HepG2 (cell line): ENCODE data around the gene PLCB1. TPM values are rescaled to one million over a fixed set of nuclear protein-coding genes. Genes with fewer than 3 reads are reported as not detected.

ENCODE experiments used
- ETV5 ChIP-seq: IDR thresholded peaks from 2 replicates; pipeline ENCODE4 v1.6.1; 2018; ENCODE audit warnings: missing biosample characterization, missing genetic modification reagents, inconsistent platforms, borderline replicate concordance
- HNRNPH1 ChIP-seq: fragments of 200-400 bp; formaldehyde crosslinking; optimal IDR thresholded peaks from 2 replicates; pipeline ENCODE3; 2017; ENCODE audit warnings: mild to moderate bottlenecking, low read depth, low read length
- MEIS2 ChIP-seq: sonication (generic); formaldehyde crosslinking; IDR thresholded peaks from 2 replicates; pipeline ENCODE4 v1.9.0; 2021; ENCODE audit warnings: mild to moderate bottlenecking, missing genetic modification reagents
- MXI1 ChIP-seq: IDR thresholded peaks from 3 replicates; pipeline ENCODE4 v1.6.1; 2012; ENCODE audit warnings: low read depth, low read length, inconsistent platforms, borderline replicate concordance
- POLR2AphosphoS2 ChIP-seq: IDR thresholded peaks from 2 replicates; pipeline ENCODE4 v1.6.1; 2011; ENCODE audit warnings: low read depth, low read length, improper control_type of control experiment
- SALL1 ChIP-seq: sonication (generic); formaldehyde crosslinking; IDR thresholded peaks from 2 replicates; pipeline ENCODE4 v1.8.0; 2022; ENCODE audit warnings: mild to moderate bottlenecking, missing genetic modification reagents
- SIN3A ChIP-seq: IDR thresholded peaks from 2 replicates; pipeline ENCODE4 v1.6.1; 2011; ENCODE audit warnings: low read depth, mild to moderate bottlenecking, control low read depth, low read length, borderline replicate concordance
- SIX4 ChIP-seq: sonication (generic); formaldehyde crosslinking; IDR thresholded peaks from 2 replicates; pipeline ENCODE4 v1.4.0; 2020; ENCODE audit warnings: missing genetic modification reagents
- SMARCE1 ChIP-seq: fragments of 450-650 bp; IDR thresholded peaks from 2 replicates; pipeline ENCODE4 v1.6.1; 2017; ENCODE audit warnings: borderline replicate concordance
- ZNF235 ChIP-seq: sonication (generic); formaldehyde crosslinking; IDR thresholded peaks from 2 replicates; pipeline ENCODE4 v1.8.1; 2023; ENCODE audit warnings: mild to moderate bottlenecking, missing genetic modification reagents, borderline replicate concordance
- ZNF605 ChIP-seq: sonication (generic); formaldehyde crosslinking; IDR thresholded peaks from 2 replicates; pipeline ENCODE4 v1.8.0; 2022; ENCODE audit warnings: mild to moderate bottlenecking, missing genetic modification reagents
- ZNF891 ChIP-seq: sonication (generic); formaldehyde crosslinking; IDR thresholded peaks from 2 replicates; pipeline ENCODE4 v1.5.0; 2020; ENCODE audit warnings: mild to moderate bottlenecking, missing genetic modification reagents
- polyA plus RNA-seq, 8 experiments: library from polyadenylated mRNA; depleted of rRNA in 3 of 8; stranded (reverse) in 7 of 8; unstranded in 1 of 8; fragments of >200 nt; fragmentation: Illumina TruSeq in 4 of 8; extraction: Trizol in 4 of 8; gene quantifications; 2 replicates each; pipeline versions ENCODE4 v1.2.1 to v1.2.3, GENCODE V29; 2011 to 2016; ENCODE audit warnings: low read depth in 4 of 8, missing spikeins in 1 of 8, mixed read lengths in 1 of 8; ENCODE audit not compliant: insufficient read depth in 1 of 8
- total RNA-seq, 5 experiments: library from RNA; depleted of rRNA; stranded (reverse); fragments of >200 nt; fragmentation: Illumina TruSeq; extraction: Trizol; gene quantifications; 2 replicates each; pipeline ENCODE4 v1.2.3, GENCODE V29; 2016; ENCODE audit warnings: low read depth in 1 of 5
- TF ChIP-seq, protein P1 (sequence below): sonication (generic); formaldehyde crosslinking; IDR thresholded peaks from 2 replicates; pipeline ENCODE4 v1.8.1; 2022; ENCODE audit warnings: low read depth, mild to moderate bottlenecking, missing genetic modification reagents
- TF ChIP-seq, protein P2 (sequence below): sonication (generic); formaldehyde crosslinking; conservative IDR thresholded peaks from 2 replicates; pipeline ENCODE4 v1.4.0; 2020; ENCODE audit warnings: missing genetic modification reagents
- TF ChIP-seq, protein P3 (sequence below): sonication (generic); formaldehyde crosslinking; IDR thresholded peaks from 2 replicates; pipeline ENCODE4 v1.5.0; 2020; ENCODE audit warnings: missing genetic modification reagents
- TF ChIP-seq, protein P4 (sequence below): IDR thresholded peaks from 2 replicates; pipeline ENCODE4 v1.6.1; 2016; ENCODE audit warnings: low read depth, borderline replicate concordance
- TF ChIP-seq, protein P5 (sequence below): sonication (generic); formaldehyde crosslinking; conservative IDR thresholded peaks from 2 replicates; pipeline ENCODE4 v1.8.0; 2022; ENCODE audit warnings: low read depth, missing genetic modification reagents

Gene PLCB1
- total and polyA plus RNA-seq, 2 of the 13 experiments (the other 11 are each of a cell fraction or from before 2014, with no cell fraction given) = 42.4 to 55.9 TPM

DNA sequence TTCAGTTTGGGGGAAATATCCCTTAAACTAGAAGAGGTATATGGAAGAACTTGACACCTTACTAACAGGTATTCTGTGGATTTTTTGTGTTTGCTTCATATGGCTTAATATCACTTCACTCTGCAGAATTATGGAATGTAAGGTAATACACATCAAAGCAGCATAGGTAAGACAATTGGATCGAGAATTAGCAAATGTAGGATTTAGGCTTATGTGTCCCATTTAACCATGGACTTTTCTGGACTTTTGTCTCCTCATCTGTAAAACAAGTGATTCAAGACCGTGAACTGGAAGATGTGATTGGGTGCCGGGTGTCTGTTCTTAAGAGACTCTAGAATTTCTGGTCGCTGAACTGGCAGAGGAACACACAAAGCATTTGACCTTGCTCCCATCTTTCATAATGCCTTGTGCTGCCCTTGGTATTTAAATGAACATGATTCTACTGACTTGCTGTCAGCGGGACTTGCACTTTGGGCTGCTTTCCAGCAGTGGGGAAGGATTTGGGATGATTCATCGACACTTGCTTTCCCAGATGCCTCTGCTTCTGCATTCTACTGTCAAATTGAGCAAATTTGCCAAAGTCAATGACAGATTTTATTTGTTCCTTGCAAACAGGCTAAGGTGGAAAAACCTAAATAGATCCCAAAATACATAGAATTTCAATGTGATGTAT is 199.8 kb downstream of the PLCB1 start (continued):
- TF ChIP-seq ETV5 (CRISPR knock-in tag) = peak; percentile 67; the same call in 1 of the 2 replicates
- TF ChIP-seq, protein P1, sequence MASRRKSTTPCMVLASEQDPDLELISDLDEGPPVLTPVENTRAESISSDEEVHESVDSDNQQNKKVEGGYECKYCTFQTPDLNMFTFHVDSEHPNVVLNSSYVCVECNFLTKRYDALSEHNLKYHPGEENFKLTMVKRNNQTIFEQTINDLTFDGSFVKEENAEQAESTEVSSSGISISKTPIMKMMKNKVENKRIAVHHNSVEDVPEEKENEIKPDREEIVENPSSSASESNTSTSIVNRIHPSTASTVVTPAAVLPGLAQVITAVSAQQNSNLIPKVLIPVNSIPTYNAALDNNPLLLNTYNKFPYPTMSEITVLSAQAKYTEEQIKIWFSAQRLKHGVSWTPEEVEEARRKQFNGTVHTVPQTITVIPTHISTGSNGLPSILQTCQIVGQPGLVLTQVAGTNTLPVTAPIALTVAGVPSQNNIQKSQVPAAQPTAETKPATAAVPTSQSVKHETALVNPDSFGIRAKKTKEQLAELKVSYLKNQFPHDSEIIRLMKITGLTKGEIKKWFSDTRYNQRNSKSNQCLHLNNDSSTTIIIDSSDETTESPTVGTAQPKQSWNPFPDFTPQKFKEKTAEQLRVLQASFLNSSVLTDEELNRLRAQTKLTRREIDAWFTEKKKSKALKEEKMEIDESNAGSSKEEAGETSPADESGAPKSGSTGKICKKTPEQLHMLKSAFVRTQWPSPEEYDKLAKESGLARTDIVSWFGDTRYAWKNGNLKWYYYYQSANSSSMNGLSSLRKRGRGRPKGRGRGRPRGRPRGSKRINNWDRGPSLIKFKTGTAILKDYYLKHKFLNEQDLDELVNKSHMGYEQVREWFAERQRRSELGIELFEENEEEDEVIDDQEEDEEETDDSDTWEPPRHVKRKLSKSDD = no peak
- TF ChIP-seq, protein P2, sequence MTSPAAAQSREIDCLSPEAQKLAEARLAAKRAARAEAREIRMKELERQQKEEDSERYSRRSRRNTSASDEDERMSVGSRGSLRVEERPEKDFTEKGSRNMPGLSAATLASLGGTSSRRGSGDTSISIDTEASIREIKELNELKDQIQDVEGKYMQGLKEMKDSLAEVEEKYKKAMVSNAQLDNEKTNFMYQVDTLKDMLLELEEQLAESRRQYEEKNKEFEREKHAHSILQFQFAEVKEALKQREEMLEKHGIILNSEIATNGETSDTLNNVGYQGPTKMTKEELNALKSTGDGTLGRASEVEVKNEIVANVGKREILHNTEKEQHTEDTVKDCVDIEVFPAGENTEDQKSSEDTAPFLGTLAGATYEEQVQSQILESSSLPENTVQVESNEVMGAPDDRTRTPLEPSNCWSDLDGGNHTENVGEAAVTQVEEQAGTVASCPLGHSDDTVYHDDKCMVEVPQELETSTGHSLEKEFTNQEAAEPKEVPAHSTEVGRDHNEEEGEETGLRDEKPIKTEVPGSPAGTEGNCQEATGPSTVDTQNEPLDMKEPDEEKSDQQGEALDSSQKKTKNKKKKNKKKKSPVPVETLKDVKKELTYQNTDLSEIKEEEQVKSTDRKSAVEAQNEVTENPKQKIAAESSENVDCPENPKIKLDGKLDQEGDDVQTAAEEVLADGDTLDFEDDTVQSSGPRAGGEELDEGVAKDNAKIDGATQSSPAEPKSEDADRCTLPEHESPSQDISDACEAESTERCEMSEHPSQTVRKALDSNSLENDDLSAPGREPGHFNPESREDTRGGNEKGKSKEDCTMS = no peak
- no peak for TF ChIP-seq ZNF891 (CRISPR knock-in tag)
- 0 out of 2 replicates have a peak, but pooled peaks have one; percentile 56 for TF ChIP-seq ZNF605 (CRISPR knock-in tag)
- no peak for TF ChIP-seq HNRNPH1
- TF ChIP-seq SALL1 (CRISPR knock-in tag) = peak; percentile 95
- TF ChIP-seq SIN3A = 0 out of 2 replicates have a peak, but pooled peaks have one; percentile 17
- TF ChIP-seq SIX4 (CRISPR knock-in tag) = no peak
- peak; percentile 26; the same call in 1 of the 3 replicates for TF ChIP-seq MXI1
- TF ChIP-seq, protein P3, sequence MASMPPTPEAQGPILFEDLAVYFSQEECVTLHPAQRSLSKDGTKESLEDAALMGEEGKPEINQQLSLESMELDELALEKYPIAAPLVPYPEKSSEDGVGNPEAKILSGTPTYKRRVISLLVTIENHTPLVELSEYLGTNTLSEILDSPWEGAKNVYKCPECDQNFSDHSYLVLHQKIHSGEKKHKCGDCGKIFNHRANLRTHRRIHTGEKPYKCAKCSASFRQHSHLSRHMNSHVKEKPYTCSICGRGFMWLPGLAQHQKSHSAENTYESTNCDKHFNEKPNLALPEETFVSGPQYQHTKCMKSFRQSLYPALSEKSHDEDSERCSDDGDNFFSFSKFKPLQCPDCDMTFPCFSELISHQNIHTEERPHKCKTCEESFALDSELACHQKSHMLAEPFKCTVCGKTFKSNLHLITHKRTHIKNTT (CRISPR knock-in tag) = no peak
- TF ChIP-seq, protein P4, sequence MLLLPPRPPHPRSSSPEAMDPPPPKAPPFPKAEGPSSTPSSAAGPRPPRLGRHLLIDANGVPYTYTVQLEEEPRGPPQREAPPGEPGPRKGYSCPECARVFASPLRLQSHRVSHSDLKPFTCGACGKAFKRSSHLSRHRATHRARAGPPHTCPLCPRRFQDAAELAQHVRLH (CRISPR knock-in tag) = 0 out of 2 replicates have a peak, but pooled peaks have one; percentile 33
- TF ChIP-seq, protein P5, sequence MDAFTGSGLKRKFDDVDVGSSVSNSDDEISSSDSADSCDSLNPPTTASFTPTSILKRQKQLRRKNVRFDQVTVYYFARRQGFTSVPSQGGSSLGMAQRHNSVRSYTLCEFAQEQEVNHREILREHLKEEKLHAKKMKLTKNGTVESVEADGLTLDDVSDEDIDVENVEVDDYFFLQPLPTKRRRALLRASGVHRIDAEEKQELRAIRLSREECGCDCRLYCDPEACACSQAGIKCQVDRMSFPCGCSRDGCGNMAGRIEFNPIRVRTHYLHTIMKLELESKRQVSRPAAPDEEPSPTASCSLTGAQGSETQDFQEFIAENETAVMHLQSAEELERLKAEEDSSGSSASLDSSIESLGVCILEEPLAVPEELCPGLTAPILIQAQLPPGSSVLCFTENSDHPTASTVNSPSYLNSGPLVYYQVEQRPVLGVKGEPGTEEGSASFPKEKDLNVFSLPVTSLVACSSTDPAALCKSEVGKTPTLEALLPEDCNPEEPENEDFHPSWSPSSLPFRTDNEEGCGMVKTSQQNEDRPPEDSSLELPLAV = no peak
- no peak for TF ChIP-seq POLR2AphosphoS2
- TF ChIP-seq MEIS2 (CRISPR knock-in tag) = peak; percentile 89
- TF ChIP-seq SMARCE1 = no peak
- no peak; the same call in 1 of the 2 replicates for TF ChIP-seq ZNF235 (CRISPR knock-in tag)
